Panc1 (cell line): Measurements from ENCODE around the gene NLRC5.

Experiments used
- REST ChIP-seq, 2 experiments: IDR thresholded peaks; 2 replicates each; pipeline ENCODE4 v1.6.1; 2011 to 2012; ENCODE audit warnings: low read depth in 2 of 2, control low read depth in 1 of 2, low read length in 1 of 2, mild to moderate bottlenecking in 1 of 2, moderate library complexity in 1 of 2; ENCODE audit not compliant: insufficient read depth in 1 of 2
- SIN3A ChIP-seq: IDR thresholded peaks from 2 replicates; pipeline ENCODE4 v1.6.1; 2012; ENCODE audit warnings: low read depth, mild to moderate bottlenecking, low read length, moderate library complexity, borderline replicate concordance; ENCODE audit not compliant: insufficient read depth
- TF ChIP-seq, protein P1 (sequence below): fragments of 450-650 bp; IDR thresholded peaks from 2 replicates; pipeline ENCODE4 v1.5.1; 2017; ENCODE audit warnings: mild to moderate bottlenecking

DNA sequence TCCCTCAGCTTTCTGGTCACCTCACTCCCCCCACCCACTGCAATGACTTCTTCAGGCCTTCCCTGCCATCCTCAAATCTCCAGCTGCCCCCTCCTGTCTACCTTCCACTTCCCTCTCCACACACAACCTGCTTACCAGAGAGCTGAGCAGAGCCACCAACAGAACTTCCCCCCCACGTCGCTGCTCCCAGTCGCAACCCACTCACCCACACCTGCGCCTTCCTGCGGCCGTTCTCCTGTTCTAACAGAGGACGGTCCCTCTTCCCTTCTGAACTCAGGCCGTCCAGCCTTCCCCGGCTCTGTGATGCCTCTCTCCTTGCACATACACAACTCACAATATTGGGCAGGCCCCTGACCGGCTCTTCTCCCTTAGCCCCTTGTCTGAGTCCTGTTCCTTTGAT is 13.6 kb upstream of the NLRC5 start:
- TF ChIP-seq, protein P1, sequence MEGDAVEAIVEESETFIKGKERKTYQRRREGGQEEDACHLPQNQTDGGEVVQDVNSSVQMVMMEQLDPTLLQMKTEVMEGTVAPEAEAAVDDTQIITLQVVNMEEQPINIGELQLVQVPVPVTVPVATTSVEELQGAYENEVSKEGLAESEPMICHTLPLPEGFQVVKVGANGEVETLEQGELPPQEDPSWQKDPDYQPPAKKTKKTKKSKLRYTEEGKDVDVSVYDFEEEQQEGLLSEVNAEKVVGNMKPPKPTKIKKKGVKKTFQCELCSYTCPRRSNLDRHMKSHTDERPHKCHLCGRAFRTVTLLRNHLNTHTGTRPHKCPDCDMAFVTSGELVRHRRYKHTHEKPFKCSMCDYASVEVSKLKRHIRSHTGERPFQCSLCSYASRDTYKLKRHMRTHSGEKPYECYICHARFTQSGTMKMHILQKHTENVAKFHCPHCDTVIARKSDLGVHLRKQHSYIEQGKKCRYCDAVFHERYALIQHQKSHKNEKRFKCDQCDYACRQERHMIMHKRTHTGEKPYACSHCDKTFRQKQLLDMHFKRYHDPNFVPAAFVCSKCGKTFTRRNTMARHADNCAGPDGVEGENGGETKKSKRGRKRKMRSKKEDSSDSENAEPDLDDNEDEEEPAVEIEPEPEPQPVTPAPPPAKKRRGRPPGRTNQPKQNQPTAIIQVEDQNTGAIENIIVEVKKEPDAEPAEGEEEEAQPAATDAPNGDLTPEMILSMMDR = no peak
- TF ChIP-seq REST (IDR thresholded peaks at IDR 0.05; ENCODE audit: insufficient read depth in 1 of 2, low read depth in 2 of 2, low read length in 1 of 2) (no peak), SIN3A (no peak)
